CD4-positive, alpha-beta T cell treated with Interleukin-21 for 1 hour (primary cell): Measurements from ENCODE around the gene FAM13C.
"Not testable (repeated sequence)": the region's sequence is repeated elsewhere in the genome, so short reads cannot be mapped to it uniquely, and the experiment has no call there.

Experiments
- DNase-seq: peaks from one replicate; pipeline ENCODE4 v3.0.0-alpha.2; 2020

Gene FAM13C

GRCh38 chr10:59223597-59223996 lies 138.8 kb downstream of the FAM13C start:
- DNase-seq, result not testable (repeated sequence)

- DNase-seq, result no peak
These were observed 139.6 kb downstream of the FAM13C start for GRCh38 chr10:59222788-59223187.

DNA sequence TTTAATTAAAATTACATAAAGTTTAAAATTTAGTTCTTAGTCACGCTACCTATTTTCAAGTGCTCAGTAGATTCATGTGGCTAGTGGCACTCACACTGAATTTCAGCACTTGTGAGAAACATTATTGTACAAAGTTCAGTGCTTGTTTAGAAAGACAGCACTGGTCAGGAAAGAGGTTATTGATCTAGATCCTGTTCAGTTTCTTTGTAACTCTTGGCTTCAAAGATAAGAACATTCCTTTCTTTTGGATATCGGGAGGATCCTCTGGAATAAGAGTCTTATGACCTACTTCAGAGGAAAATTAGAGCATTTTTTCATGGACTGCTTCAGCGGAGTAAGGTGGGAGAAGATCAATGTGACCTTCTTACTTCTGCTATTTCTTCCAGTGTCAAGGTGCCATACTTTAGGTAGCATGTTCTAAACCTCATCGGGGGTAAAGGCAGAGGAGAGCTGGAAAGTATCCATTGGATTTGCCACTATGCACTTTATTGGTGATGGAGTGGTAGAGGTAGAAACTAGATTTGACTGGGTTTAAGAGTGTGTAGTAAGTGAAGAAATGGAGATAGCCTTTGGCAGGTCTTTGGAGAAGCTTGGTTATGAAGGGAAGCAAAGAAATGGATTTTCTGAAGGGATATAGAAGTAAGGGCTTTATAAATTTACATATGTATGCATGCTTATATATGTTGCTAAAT lies 146.0 kb downstream of the FAM13C start:
- no peak for DNase-seq

GRCh38 chr10:59214160-59214559 lies 148.2 kb downstream of the FAM13C start:
- DNase-seq, result no peak

- DNase-seq, result no peak
These were observed 150.0 kb downstream of the FAM13C start for GRCh38 chr10:59212301-59212798.

- no peak for DNase-seq
These were observed 156.1 kb downstream of the FAM13C start for GRCh38 chr10:59206204-59206720.
